NCI-H2196 treated with DMSO at 0.1 percent for 48 hours (cell line): ENCODE results near the gene LAMA3.

Source experiments
- DNase-seq: peaks from one replicate; lab custom pipeline; 2025; ENCODE audit not compliant: unreplicated experiment; lab: John Stamatoyannopoulos, UW

Gene LAMA3, protein sequence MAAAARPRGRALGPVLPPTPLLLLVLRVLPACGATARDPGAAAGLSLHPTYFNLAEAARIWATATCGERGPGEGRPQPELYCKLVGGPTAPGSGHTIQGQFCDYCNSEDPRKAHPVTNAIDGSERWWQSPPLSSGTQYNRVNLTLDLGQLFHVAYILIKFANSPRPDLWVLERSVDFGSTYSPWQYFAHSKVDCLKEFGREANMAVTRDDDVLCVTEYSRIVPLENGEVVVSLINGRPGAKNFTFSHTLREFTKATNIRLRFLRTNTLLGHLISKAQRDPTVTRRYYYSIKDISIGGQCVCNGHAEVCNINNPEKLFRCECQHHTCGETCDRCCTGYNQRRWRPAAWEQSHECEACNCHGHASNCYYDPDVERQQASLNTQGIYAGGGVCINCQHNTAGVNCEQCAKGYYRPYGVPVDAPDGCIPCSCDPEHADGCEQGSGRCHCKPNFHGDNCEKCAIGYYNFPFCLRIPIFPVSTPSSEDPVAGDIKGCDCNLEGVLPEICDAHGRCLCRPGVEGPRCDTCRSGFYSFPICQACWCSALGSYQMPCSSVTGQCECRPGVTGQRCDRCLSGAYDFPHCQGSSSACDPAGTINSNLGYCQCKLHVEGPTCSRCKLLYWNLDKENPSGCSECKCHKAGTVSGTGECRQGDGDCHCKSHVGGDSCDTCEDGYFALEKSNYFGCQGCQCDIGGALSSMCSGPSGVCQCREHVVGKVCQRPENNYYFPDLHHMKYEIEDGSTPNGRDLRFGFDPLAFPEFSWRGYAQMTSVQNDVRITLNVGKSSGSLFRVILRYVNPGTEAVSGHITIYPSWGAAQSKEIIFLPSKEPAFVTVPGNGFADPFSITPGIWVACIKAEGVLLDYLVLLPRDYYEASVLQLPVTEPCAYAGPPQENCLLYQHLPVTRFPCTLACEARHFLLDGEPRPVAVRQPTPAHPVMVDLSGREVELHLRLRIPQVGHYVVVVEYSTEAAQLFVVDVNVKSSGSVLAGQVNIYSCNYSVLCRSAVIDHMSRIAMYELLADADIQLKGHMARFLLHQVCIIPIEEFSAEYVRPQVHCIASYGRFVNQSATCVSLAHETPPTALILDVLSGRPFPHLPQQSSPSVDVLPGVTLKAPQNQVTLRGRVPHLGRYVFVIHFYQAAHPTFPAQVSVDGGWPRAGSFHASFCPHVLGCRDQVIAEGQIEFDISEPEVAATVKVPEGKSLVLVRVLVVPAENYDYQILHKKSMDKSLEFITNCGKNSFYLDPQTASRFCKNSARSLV (N-terminal part only)

DNA sequence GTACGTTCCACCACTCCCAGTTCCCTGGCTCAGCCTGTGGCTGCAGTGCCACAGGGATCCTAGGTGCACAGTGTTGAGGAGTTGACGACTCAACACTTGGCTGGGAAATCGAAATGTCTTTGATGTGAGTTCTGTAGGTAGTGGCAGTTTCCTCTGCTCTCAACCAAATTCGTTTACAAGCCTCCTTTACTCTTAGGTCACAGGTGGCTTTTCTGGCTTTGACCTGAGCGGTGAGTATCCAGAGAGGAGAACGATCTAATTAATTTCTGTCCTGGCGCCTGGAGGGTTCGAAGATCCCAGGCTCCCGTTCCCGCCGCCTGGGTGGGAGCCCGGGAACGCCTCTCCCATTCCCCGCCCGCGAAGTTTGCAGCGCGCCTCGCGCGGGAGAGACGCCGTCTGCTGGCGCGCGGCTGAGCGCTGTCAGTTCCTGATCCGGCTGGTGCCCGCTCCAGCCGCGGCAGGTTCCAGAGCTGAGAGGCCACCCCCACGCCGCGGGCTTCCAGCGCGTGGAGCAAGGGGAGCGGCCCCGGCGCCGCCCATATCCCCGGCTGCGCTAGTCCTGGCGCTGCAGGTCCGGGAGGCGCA, at the start of gene LAMA3:
Gene LAMA3 (plus strand): TSS at position 423 of the 585 bp plus-strand sequence. CDS start 231 bp downstream, outside the sequence.
- DNase-seq = no peak

DNA sequence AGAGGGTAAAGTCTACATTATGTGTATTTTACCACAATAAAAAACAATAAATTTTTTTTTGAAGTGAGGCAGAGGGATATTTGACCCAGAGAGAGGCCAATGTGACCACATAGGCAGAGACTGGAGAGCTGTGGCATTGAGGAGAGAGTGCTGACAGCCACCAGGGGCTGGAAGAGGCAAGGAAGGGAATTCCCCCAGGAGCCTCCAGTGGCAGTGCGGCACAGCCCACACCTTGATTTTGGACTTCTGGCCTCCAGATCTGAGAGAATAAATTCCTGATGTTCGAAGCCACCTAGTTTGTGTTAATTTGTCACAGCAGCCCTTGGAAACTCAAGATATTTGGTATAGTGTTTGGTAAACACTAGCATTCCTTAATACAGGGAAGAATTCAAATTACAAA, 49.2 kb upstream of the LAMA3 start:
- no peak for DNase-seq

DNA sequence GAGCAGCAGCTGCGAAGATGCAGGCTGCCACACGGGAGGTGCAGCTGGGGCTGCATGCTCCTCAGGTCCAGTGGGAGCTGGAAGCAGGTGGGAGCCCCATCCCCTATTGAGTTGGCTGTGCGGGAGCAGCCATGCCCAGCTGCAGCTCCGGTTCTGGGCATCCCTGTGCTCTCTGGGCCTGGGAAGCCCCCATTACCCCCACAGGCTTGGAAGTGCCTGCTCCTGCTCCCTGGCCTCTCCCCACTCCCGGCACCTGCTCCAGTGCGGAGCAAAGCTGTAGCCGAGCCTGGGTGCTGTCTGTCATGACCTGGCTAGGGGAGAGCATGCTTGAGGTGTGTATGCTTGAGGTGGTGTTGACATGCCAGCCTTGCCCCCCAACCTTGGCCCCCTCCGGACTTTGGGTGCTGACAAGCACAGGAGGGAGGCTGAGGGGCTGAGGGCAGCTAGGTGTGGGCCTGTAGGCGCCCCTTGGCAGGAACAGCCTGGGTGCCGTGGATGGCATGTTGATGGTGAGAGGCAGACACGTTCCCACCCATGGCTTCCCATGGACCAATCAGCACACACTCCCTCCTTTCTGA, 48.0 kb upstream of the LAMA3 start:
- no peak for DNase-seq

DNA sequence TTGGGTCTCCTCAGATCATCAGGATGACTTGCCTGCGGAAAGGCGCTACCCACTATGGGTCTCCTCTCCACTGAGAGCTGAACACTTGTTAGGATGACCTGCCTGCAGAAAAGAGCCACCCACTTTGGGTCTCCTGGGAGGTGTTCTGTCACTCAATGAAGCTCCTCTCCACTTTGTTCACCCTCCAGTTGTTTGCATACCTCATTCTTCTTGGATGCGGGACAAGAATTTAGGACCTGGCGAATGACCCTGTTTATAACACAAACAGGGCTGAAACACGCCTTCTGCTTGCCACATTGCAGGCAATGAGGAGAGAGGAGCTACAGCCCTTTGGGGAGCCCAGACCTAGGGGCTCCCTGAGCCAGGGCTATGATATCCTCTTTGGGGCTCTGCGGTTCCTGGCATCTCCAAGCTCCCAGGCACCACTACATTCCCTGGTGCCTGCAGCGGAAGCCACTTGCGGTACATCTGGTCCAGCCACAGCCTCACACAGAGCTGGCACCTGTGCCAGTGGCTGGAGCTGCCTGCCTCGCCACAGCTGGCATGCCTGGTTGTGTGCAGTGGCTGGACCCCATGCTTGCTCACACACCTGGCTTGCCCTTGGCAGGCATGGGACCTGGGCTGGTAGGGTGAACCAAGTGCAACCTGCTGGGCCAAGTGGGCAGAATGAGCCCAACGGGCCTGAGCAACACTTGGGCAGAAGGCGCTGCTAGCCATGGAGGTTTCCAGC, 47.2 kb upstream of the LAMA3 start:
- DNase-seq = no peak

GRCh38 chr18:23643815-23644490, 45.3 kb upstream of the LAMA3 start:
- DNase-seq = no peak

GRCh38 chr18:23645568-23646175, 43.6 kb upstream of the LAMA3 start:
- DNase-seq = no peak

GRCh38 chr18:23646282-23646681, 43.0 kb upstream of the LAMA3 start:
- DNase-seq = no peak

GRCh38 chr18:23648456-23648855, 40.8 kb upstream of the LAMA3 start:
- DNase-seq = no peak

- DNase-seq = no peak
Observed at GRCh38 chr18:23648940-23649607, 40.2 kb upstream of the LAMA3 start.

GRCh38 chr18:23650968-23651927, 38.0 kb upstream of the LAMA3 start:
- DNase-seq = no peak

GRCh38 chr18:23652232-23652631, 37.0 kb upstream of the LAMA3 start:
- no peak for DNase-seq

- DNase-seq = no peak
Observed at GRCh38 chr18:23658285-23658684, 31.0 kb upstream of the LAMA3 start.

DNA sequence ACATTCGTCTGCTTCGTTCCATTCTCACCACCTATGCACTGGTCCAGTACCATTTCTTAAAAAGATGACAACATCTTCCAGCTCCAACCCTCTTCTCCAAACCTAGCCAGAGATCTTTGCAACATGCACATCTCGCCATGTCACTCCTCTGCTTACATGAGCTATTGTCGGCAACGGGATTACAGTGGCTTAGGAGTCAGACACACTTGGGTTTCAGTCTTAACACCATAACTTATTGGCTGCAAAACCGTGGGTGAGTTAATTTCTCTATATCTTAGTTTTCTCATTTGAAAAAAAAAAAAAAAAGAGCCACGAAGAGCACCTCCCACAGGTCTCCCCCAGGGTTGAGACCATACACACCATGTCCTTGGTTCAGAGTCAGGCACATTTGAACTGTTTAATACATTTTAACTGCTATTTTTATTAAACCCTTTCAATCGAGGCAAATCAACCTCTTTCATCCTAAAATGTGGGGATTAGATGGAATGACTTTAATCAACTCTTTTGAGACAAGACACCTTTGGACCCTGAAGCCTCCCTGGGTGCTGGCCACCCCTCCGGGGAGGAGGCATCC, 27.4 kb upstream of the LAMA3 start:
- DNase-seq = no peak

DNA sequence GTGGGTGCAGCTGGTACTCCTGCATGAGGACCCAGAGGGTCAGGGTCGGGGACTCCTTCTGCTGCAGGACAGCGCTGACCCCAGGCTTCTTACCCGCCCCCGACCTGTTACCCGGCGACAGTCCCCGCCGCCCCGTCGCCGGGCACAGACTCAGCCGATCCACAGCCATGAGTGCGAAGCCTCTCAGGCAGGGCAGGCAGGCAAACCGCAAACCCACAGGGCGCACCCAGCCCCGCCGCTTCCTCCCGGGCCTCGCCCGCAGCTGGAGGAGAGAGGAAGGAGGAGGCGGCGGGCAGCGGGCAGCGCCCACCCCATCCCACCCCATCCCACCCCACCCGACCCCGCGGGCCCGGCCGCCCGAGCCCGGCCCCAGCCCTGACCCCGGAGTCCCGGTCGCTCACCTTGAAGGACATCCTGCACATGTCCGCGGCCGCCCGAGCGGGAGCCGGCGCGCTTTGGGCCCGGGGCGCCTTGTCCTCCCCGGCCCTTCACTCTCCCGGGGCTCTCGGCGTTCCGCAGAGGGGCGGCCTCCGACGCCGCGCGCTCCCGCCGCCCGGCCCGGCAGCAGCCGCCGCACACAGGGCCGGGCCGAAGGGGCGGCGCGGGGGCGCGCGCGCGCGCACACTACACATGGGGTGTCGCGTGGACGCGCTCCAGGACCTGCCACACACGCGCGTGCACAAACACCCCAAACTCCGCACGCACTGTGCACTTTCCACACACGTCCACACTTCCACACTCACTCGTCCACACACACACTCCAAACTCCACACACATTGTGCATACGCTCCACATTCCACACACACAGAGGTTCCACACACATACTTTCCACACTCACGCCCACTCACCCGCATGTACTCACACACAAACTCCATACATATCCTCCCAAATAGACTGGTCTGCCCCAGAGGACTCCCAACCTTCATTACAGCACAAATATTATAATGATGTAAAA, 26.7 kb upstream of the LAMA3 start, which contains the start of gene ANKRD29:
Gene ANKRD29 (minus strand): TSS at position 603 of the 955 bp plus-strand sequence. CDS start 181 bp downstream, at position 422.
- DNase-seq = no peak

DNA sequence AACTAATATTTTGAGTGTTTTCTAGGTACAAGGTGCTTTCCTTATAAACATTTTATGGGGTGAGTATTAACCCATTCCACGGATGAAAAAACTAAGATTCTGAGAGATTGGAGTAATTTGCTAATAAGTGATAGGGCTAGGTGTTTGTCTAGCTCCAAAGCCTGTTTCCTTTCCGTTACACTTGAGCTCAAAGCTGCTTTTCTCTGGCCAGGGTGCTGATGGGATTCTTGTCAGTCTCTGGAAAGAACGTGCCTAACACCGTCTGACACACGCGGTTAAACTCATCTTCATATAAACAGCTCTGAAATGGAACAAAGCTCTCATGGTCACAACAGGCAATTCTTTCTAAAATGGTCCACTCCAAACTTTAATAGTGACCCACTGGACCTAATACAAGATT, 24.6 kb upstream of the LAMA3 start:
- no peak for DNase-seq

DNA sequence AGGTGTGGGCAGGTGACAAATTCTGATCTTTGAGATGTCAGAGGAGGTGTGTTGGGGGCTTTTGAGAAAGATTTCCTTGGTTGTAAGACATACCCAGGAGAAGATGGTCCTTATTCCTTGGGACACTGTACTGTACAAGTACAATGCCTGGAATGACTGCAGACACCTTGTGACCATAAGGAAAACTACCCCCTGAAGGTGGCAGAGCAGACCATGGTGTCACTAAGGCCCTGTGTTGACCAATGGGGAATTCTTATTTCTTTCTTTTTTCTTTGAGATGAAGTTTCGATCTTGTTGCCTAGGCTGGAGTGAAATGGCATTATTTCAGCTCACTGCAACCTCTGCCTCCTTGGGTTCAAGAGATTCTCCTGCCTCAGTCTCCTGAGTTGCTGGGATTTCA, 22.1 kb upstream of the LAMA3 start:
- DNase-seq = no peak
